Fibroblast of lung (primary cell): ENCODE data around the gene RAD23B. TPM values are rescaled to one million over a fixed set of nuclear protein-coding genes. Genes with fewer than 3 reads are reported as not detected.

Experiments used
- DNase-seq, 2 donors: peaks; one replicate each; pipeline versions ENCODE4 v3.0.0 to v3.0.0-alpha.2; 2010; ENCODE audit warnings: low read depth in 2 of 2
- H2AFZ ChIP-seq: 2 replicates; pipeline ENCODE4 v1.5.1; 2012; ENCODE audit warnings: low read length, control low read depth, inconsistent platforms
- H3K27ac ChIP-seq: 2 replicates; pipeline ENCODE4 v1.5.1; 2011; ENCODE audit warnings: low read length, control low read depth; ENCODE audit not compliant: insufficient read depth
- H3K27me3 ChIP-seq: 2 replicates; pipeline ENCODE4 v1.5.1; 2011; ENCODE audit warnings: mild to moderate bottlenecking, low read length; ENCODE audit not compliant: control insufficient read depth, insufficient read depth
- H3K36me3 ChIP-seq: 2 replicates; pipeline ENCODE4 v1.5.1; 2011; ENCODE audit warnings: low read length; ENCODE audit not compliant: control insufficient read depth, insufficient read depth
- H3K4me1 ChIP-seq: 2 replicates; pipeline ENCODE4 v1.5.1; 2011; ENCODE audit warnings: low read length; ENCODE audit not compliant: control insufficient read depth, insufficient read depth; ENCODE audit errors: extremely low read depth
- H3K4me2 ChIP-seq: 2 replicates; pipeline ENCODE4 v1.5.1; 2011; ENCODE audit warnings: low read length, control low read depth; ENCODE audit not compliant: insufficient read depth; ENCODE audit errors: extremely low read depth
- H3K4me3 ChIP-seq, 4 experiments: fragments of 200-600 bp in 1 of 4; sonication (generic) in 1 of 4; replicated peaks in 1 of 4; 2 replicates each; pipeline ENCODE4 v1.5.1; 2011 to 2016; ENCODE audit warnings: low read length in 4 of 4, low read depth in 3 of 4, mild to moderate bottlenecking in 3 of 4, control low read depth in 2 of 4, inconsistent platforms in 1 of 4, mixed read lengths in 1 of 4; ENCODE audit not compliant: insufficient read depth in 1 of 4; ENCODE audit errors: control extremely low read depth in 1 of 4
- H3K79me2 ChIP-seq: 2 replicates; pipeline ENCODE4 v1.5.1; 2012; ENCODE audit warnings: mild to moderate bottlenecking, low read length, inconsistent platforms; ENCODE audit not compliant: control insufficient read depth, insufficient read depth
- H3K9ac ChIP-seq: 2 replicates; pipeline ENCODE4 v1.5.1; 2011; ENCODE audit warnings: mild to moderate bottlenecking, low read length, control low read depth; ENCODE audit not compliant: insufficient read depth
- H3K9me3 ChIP-seq: 2 replicates; pipeline ENCODE4 v1.5.1; 2012; ENCODE audit warnings: low read depth, low read length; ENCODE audit not compliant: control insufficient read depth, insufficient read depth
- H4K20me1 ChIP-seq: 2 replicates; pipeline ENCODE4 v1.5.1; 2011; ENCODE audit warnings: low read length; ENCODE audit not compliant: control insufficient read depth, insufficient read depth; ENCODE audit errors: extremely low read depth
- CTCF ChIP-seq, 2 donors: IDR thresholded peaks in 1 of 2; conservative IDR thresholded peaks in 1 of 2; 1 replicate in 1 of 2; 2 replicates in 1 of 2; pipeline ENCODE4 v1.5.1; 2011 to 2012; ENCODE audit warnings: low read length in 2 of 2, control low read depth in 1 of 2, inconsistent platforms in 1 of 2, low read depth in 1 of 2, mild to moderate bottlenecking in 1 of 2
- EZH2 ChIP-seq: IDR thresholded peaks from 2 replicates; pipeline ENCODE4 v1.5.1; 2012; ENCODE audit warnings: low read length, control low read depth, mild to moderate bottlenecking; ENCODE audit errors: missing control alignments
- polyA plus RNA-seq, 2 donors: library from polyadenylated mRNA; depleted of rRNA in 1 of 2; stranded (reverse) in 1 of 2; unstranded in 1 of 2; fragments of >200 nt; gene quantifications; 2 replicates each; pipeline ENCODE4 v1.2.1, GENCODE V29; 2011 to 2012; ENCODE audit warnings: missing spikeins in 1 of 2
- total RNA-seq: library from RNA; depleted of rRNA; stranded (reverse); fragments of >200 nt; gene quantifications from 2 replicates; pipeline ENCODE4 v1.2.1, GENCODE V29; 2014

The RAD23B gene
- total and polyA plus RNA-seq, 2 donors (not counting 1 experiment from before 2014, with no cell fraction given): 156 to 607 TPM

DNA sequence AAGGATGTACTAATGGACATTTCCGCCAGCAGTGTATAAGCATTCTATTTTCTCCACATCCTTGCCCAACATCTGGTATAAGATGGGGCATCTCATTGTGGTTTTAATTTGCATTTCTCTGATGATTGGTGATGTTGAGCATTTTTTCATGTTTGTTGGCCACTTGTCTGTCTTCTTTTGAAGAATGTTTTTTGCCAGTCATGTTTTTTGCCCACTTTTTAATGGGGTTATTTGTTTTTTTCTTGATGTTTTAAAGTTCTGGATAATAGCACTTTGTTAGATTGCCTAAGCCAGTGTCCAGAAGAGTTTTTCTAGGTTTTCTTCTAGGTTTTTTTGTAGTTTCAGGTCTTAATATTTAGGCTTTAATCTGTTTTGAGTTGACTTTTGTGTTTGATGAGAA, 31.7 kb downstream of the RAD23B start:
- Histone ChIP-seq H3K4me2 (no peak overlapping the region), H3K36me3 (peaks cover 9% of the 10 kb centered on the region), H3K9ac (no peak overlapping the region), H2AFZ (no peak overlapping the region), H4K20me1 (peaks cover 2% of the 10 kb centered on the region), H3K4me3 (no peak overlapping the region), H3K4me1 (peaks cover 5% of the 10 kb centered on the region), H3K27me3 (no peaks in the 10 kb centered on the region), H3K79me2 (peaks cover 92% of the 10 kb centered on the region), H3K9me3 (no peaks in the 10 kb centered on the region), H3K27ac (no peak overlapping the region)
- TF ChIP-seq CTCF (conservative IDR thresholded peaks at IDR 0.05 in 1 of 2, IDR thresholded peaks at IDR 0.05 in 1 of 2; ENCODE audit: low read depth in 1 of 2, low read length in 2 of 2) (no peak), EZH2 (no peak)
- DNase-seq: no peak

- Histone ChIP-seq H3K27me3 (no peaks in the 10 kb centered on the region), H4K20me1 (peaks cover 2% of the 10 kb centered on the region), H3K9ac (no peak overlapping the region), H3K4me3 (no peak overlapping the region), H3K4me2 (no peak overlapping the region), H3K9me3 (no peaks in the 10 kb centered on the region), H3K27ac (no peak overlapping the region), H3K79me2 (peaks cover 88% of the 10 kb centered on the region), H3K36me3 (peaks cover 9% of the 10 kb centered on the region), H3K4me1 (peaks cover 5% of the 10 kb centered on the region), H2AFZ (no peak overlapping the region)
- no peak for DNase-seq
- TF ChIP-seq CTCF (conservative IDR thresholded peaks at IDR 0.05 in 1 of 2, IDR thresholded peaks at IDR 0.05 in 1 of 2; ENCODE audit: low read depth in 1 of 2, low read length in 2 of 2) (no peak), EZH2 (no peak)
Measured at GRCh38 chr9:107316795-107317661, 33.9 kb downstream of the RAD23B start.

GRCh38 chr9:107322643-107323042, 39.6 kb downstream of the RAD23B start:
- Histone ChIP-seq H3K9me3 (no peaks in the 10 kb centered on the region), H3K4me3 (no peak overlapping the region), H3K79me2 (peaks cover 66% of the 10 kb centered on the region), H4K20me1 (no peaks in the 10 kb centered on the region), H3K4me2 (no peak overlapping the region), H2AFZ (no peak overlapping the region), H3K4me1 (no peaks in the 10 kb centered on the region), H3K9ac (no peak overlapping the region), H3K27ac (no peak overlapping the region), H3K36me3 (peaks cover 9% of the 10 kb centered on the region), H3K27me3 (no peaks in the 10 kb centered on the region)
- TF ChIP-seq EZH2: no peak
- no peak for TF ChIP-seq CTCF (conservative IDR thresholded peaks at IDR 0.05 in 1 of 2, IDR thresholded peaks at IDR 0.05 in 1 of 2; ENCODE audit: low read depth in 1 of 2, low read length in 2 of 2)
- DNase-seq: no peak
